CD4-positive, alpha-beta T cell treated with Interleukin-21 for 1 hour (primary cell): ENCODE measurements around the gene NRXN3.
"Not testable (repeated sequence)": the region's sequence is repeated elsewhere in the genome, so short reads cannot be mapped to it uniquely, and the experiment has no call there.

ENCODE experiments used
- DNase-seq: peaks from one replicate; pipeline ENCODE4 v3.0.0-alpha.2; 2020

Gene NRXN3

DNA sequence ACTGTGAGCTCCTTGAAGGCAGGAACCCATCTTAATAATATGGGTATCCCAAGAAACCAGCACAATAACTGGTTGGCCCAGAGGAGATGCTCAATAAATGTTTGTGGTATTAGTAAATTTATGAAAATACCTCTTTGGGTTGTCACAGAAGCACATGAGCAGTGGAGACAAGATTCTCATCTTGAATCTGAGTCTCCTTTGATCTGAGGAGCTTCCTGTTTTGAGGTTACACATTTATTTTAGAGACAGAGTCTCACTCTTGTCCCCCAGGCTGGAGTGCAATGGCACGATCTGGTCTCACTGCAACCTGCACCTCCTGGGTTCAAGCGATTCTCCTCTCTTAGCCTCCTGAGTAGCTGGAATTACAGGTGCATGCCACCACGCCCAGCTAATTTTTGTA, 247.4 kb downstream of the NRXN3 start:
- DNase-seq: no peak

DNA sequence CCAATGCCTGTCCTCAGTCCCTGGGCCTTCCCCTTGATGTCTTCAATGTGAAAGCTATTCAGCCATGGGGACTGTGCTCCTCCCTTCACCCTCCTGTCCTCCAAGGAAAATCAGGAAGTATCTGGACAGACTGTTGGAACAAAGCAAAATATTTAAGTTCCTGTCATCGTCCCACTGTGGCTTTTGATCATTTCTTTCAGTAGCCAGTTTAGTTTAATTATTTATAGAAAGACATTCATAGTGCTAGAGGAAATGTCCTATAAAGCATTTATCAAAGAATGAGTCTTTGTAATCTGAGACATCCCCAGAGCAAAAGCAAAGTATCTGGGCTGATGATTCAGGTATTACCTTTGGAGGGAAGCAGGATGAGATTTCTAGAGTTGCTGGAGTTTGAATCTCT, 254.1 kb downstream of the NRXN3 start:
- no peak for DNase-seq

- no peak for DNase-seq
Measured at GRCh38 chr14:78425330-78425729, 255.2 kb downstream of the NRXN3 start.

GRCh38 chr14:78425782-78426181, 255.6 kb downstream of the NRXN3 start:
- DNase-seq: no peak

DNA sequence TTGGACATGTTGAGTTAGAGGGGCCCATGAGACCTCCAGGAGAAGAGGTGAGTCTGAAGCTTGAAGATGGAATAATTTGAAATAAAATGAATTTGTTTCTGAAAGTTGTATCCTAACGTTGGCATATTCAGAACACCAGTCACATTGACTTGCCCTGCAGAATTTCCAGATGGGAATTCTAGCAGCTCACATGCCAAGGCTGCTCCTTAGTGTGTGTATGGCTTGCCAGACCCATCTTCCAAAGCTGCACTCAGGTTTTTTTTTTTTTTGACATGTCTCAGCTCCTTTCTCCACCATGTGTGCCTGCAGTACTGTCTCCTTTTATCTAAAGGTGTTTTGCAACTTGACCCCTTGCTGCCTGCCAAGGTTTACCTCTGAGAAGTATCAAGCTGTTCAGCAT, 261.9 kb downstream of the NRXN3 start:
- DNase-seq: no peak

- DNase-seq: not testable (repeated sequence)
Measured at GRCh38 chr14:78437448-78437847, 267.3 kb downstream of the NRXN3 start.

DNA sequence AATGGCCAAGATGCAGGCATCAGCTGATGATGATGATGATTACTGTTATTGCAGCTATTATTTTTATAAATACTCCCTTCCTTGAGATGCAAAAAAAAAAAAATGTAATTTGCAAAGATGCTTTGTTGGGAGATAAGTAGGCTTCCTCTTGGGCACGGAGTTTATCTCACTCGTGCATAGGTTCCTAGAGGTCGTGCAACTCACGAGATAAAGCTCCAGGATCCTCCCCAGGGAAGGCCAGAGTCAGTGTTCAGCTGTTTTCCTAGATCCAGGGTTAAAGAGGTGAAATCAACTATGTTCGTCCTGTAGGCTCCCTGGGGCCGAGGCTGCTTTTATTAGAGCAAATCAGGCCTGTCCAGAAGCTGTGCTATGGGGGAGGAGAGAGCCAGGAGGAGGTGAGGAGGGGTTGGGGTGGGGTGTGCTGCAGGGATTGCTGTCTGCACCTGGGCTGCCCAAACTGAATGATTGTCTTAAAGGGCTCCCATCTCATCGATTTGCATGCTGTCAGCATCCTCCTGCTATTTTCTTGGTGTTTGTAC, 270.3 kb downstream of the NRXN3 start:
- no peak for DNase-seq

DNA sequence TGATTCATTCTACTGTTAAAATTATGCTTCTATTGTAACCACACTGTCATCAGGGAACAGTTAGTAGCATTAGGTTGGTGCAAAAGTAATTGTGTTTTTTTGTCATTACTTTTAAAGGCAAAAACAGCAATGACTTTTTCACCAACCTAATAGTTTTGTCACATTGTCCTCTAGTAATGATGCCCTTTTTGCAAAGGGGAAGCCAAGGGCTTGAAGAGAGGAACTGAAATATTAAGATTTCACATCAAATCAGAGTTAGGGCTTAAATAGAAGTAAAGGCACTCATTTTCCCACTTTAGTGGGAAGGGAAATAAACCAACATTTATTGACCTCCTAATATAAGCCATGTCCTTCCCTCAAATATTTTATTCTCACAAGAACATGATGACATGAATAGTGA, 273.7 kb downstream of the NRXN3 start:
- no peak for DNase-seq

- DNase-seq: no peak
Measured at GRCh38 chr14:78445275-78445674, 275.1 kb downstream of the NRXN3 start.

DNA sequence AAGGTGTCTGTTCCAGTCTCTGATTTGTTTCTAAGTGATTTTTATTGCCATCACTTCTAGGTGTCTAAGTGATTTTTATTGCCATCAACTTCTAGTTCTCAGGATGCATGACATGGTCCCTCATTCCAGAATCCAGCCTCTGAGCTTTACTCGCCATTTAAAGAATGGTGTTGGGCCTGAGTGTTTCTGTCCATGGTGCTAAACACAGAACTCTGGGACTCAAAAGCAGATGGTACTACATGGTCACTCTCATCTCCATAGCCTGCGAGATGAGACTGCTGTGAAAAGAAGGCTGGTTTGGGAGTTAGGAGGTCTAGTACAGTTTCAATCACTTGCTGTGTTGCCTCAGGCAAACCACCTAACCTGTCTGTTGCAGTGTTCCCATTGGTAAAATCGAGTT, 276.6 kb downstream of the NRXN3 start:
- DNase-seq: no peak

- no peak for DNase-seq
Measured at GRCh38 chr14:78448164-78449094, 278.3 kb downstream of the NRXN3 start.

DNA sequence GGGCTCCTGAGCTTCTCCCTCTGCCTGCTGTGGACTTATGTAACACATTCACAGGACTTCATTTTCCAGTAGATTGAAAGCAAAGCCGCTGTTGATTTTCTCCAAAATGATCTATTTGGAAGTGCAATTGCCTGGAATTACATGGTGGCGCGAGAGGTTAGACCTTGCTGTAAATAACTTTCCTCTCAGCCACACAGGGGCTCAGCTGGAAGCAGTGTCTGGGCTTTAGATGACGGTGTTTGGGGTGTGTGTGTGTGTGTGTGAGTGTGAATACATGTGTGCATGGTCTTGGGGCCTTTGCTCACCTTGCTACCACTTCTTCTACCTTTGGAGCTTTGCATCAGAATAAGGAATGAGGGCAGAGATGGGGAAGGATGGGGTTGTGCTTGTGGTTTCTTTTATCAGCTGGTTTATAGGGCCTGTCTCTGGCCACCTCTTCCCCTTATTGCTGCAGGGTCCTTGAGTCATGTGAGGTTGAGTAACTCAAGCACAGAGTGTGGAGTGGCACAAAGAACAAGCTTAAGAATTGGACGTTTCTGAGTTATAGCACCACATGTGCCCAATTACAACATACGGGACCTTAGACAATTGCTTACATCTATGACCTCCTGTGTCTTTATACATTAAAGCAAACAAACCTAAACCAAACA, 280.6 kb downstream of the NRXN3 start:
- DNase-seq: no peak

DNA sequence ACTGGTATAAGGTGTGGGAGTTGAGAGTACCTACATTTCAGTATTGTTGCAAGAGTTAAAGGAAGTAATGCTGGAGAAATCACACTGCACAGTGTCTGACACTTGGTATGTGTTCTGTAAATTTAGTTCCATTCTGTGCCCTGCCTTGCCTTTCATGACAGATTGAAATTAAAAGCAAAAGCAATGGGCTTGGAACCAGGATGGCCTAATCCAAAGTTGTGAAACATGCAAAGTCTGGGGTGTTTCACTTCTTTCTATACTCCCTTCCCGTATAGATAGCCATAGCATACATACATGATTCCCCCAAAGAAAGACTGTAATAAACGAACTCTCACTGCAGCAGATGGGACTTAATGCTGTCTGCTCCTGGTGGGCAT, 281.1 kb downstream of the NRXN3 start:
- no peak for DNase-seq

DNA sequence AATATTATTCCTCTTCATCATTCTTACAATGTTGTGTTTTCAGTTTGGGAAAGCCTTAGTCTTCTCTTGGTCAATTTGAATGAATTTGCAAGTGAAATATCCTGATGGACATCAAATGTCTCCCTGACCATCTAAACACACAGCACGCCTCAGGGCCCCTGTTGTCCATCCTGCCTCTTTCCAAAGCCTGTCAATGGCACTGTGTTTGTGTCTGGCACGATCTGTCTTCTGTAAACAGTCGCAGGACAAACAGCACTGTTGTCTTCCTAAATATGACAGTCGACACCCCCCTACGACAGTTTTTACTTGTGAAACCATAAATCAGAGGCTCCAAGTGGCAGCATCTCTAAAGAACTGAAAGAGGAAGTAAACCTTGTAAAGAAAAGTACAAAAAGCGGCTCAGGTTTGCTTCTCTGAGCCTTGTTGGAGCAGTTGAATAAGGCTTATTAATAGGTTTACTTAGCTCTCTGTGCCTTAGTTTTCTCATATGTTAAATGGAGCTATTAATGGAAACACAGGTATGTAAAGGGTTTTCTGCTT, 285.8 kb downstream of the NRXN3 start:
- no peak for DNase-seq

DNA sequence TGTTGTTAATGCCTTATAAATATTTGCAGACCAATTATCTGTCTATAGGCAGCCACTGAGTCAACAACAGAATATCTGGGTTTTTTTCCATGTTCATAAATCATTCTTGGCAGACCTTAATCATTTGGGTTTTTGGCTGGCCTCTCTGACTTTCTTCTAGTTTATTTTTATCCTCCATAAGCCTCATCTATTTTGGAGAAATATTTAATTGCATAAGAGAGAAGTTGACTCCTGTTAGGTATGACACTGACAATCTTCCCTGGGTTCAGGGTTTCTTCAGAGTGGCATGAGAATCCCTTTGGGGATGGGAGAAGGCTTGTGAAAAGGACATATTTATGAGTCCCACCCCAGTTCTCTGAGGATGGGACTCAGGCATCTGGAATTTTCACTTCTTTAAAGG, 299.8 kb downstream of the NRXN3 start:
- no peak for DNase-seq

DNA sequence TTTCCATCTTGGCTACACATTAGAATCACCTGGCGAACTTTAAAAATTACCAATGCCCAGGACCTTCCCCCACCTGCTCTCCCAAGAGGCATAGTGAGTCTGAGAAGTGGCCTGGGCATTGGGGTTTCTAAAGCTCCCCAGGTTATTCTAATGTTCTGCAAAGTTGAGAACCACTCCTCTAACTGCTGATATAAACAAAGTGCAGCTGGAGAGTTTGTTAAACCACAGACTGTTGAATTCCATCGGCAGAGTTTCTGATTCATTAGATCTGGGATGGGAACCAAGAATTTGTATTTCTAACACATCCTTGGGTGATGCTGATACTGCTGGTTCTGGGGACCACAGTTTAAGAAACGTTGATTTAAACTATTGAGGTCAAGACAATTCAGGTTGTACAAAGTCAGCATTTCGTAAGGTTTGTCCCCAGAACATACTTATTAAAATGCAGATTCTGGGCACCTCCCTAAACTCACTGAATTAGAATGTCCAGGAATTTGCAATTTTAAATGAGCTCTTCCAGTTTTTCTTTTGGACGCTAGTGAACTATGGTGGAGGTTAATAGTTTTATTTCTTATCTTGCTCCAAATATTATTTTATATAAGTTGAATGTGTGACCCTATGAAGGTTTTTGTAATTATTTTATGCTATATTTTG, 309.1 kb downstream of the NRXN3 start:
- no peak for DNase-seq

GRCh38 chr14:78484028-78484427, 313.9 kb downstream of the NRXN3 start:
- DNase-seq: no peak

- no peak for DNase-seq
Measured at GRCh38 chr14:78486081-78486480, 315.9 kb downstream of the NRXN3 start.

GRCh38 chr14:78486621-78487020, 316.4 kb downstream of the NRXN3 start:
- no peak for DNase-seq

GRCh38 chr14:78487573-78487972, 317.4 kb downstream of the NRXN3 start:
- DNase-seq: not testable (repeated sequence)

DNA sequence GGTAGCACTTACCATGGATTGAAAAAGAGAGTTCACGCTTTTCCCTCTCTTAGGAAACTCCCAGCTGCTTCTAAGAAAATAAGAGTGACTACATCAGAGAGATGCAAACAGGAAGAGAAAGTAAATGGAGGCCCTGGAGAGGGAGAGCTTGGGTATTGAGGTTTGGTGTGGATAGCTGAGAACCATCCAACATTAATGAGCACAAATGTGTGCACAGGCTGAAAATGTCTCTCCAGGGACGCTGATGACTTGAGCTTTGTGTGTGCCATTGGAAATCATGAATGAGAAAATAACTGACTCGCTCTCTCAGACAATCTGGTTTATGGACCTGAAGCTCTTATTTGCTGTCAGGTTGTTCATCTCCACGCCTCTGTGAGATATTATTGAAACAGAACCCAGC, 318.8 kb downstream of the NRXN3 start:
- DNase-seq: no peak

- no peak for DNase-seq
Measured at GRCh38 chr14:78491048-78491447, 320.9 kb downstream of the NRXN3 start.

DNA sequence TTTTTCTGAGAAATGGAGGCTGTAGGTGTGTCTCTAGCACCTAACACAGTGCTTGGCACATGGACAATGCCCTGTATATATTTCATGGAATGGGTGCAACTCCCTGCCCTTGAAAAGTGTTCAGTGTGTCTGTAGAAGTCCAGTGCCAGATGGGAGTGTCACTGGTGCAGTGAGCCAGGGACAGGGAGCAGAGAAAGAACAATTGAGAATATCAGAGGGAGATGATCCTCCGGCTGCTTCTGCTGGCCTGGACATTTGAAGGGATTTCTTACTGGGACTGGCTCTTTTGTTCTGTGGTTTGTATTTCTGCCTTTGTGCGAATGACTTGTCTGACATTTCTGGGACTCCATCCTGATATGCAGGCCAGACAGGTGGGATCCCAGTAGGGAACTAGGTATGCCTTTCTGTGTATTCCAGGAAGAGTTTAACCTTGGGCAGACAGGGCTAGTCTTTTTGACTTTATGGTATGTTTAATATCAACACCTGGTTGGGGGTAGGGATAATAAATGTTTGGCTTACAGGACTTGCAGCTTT, 328.0 kb downstream of the NRXN3 start:
- no peak for DNase-seq
